ENCODE measurements around the gene SYCE3.
A peak's percentile ranks its signal among the peaks of the same experiment; 100 is the strongest.

The SYCE3 gene

GRCh38 chr22:50599816-50600455 is 37.2 kb upstream of the SYCE3 start:
- no peak for TF ChIP-seq CTCF (IDR thresholded peaks at IDR 0.05; ENCODE audit: insufficient read depth, low read depth, low read length, missing control alignments)
- no peak overlapping the region for H3K4me3 ChIP-seq (ENCODE audit: low read length)
- peak; percentile 47 for DNase-seq (ENCODE audit: low read depth)

GRCh38 chr22:50597097-50597496 is 34.4 kb upstream of the SYCE3 start:
- no peak overlapping the region for H3K4me3 ChIP-seq (ENCODE audit: low read length)
- no peak for TF ChIP-seq CTCF (IDR thresholded peaks at IDR 0.05; ENCODE audit: insufficient read depth, low read depth, low read length, missing control alignments)
- DNase-seq (ENCODE audit: low read depth): no peak

GRCh38 chr22:50595189-50595588 is 32.5 kb upstream of the SYCE3 start:
- H3K4me3 ChIP-seq (ENCODE audit: low read length): no peak overlapping the region
- DNase-seq (ENCODE audit: low read depth): no peak
- no peak for TF ChIP-seq CTCF (IDR thresholded peaks at IDR 0.05; ENCODE audit: insufficient read depth, low read depth, low read length, missing control alignments)

- no peak for DNase-seq (ENCODE audit: low read depth)
- no peak for TF ChIP-seq CTCF (IDR thresholded peaks at IDR 0.05; ENCODE audit: insufficient read depth, low read depth, low read length, missing control alignments)
- no peak overlapping the region for H3K4me3 ChIP-seq (ENCODE audit: low read length)
These were observed 24.7 kb upstream of the SYCE3 start for GRCh38 chr22:50587407-50587806.

GRCh38 chr22:50586416-50586815 is 23.7 kb upstream of the SYCE3 start:
- H3K4me3 ChIP-seq (ENCODE audit: low read length): no peak overlapping the region
- no peak for DNase-seq (ENCODE audit: low read depth)
- TF ChIP-seq CTCF (IDR thresholded peaks at IDR 0.05; ENCODE audit: insufficient read depth, low read depth, low read length, missing control alignments): no peak

- DNase-seq (ENCODE audit: low read depth): no peak
- no peak overlapping the region for H3K4me3 ChIP-seq (ENCODE audit: low read length)
- TF ChIP-seq CTCF (IDR thresholded peaks at IDR 0.05; ENCODE audit: insufficient read depth, low read depth, low read length, missing control alignments): no peak
These were observed 23.1 kb upstream of the SYCE3 start for GRCh38 chr22:50585781-50586180.

GRCh38 chr22:50585238-50585637 is 22.5 kb upstream of the SYCE3 start:
- no peak for DNase-seq (ENCODE audit: low read depth)
- no peak overlapping the region for H3K4me3 ChIP-seq (ENCODE audit: low read length)
- TF ChIP-seq CTCF (IDR thresholded peaks at IDR 0.05; ENCODE audit: insufficient read depth, low read depth, low read length, missing control alignments): no peak

All from epithelial cell of esophagus (primary cell).